NCI-H1436 (cell line): ENCODE data around the gene MXD3.
"Not testable (repeated sequence)": the region's sequence is repeated elsewhere in the genome, so short reads cannot be mapped to it uniquely, and the experiment has no call there.

Experiments
- DNase-seq: peaks from one replicate; lab custom pipeline; 2025; lab: John Stamatoyannopoulos, UW

The MXD3 gene

GRCh38 chr5:177265395-177265794 is 46.3 kb downstream of the MXD3 start:
- no peak for DNase-seq

DNA sequence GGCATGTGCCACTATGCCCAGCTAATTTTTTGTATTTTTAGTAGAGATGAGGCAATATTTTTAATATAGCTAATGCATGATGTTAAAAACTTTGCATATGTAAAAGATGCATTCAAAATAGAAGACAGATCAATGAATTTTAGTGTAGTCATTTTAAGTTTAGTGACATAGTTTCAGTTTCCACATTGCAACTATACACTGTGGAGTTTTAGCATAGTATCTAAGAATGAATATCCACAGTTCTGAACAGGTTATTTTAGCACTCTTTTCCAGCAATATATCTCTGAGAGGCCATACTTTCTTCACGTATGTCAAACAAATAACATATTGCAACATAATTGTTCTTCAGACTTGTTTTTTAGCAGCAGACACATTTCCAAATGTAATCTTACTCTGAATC is 47.5 kb downstream of the MXD3 start:
- DNase-seq: no peak

GRCh38 chr5:177261510-177261909 is 50.2 kb downstream of the MXD3 start:
- DNase-seq: no peak

- DNase-seq: no peak
Observed at GRCh38 chr5:177260961-177261360, 50.7 kb downstream of the MXD3 start.

- DNase-seq: not testable (repeated sequence)
Observed at GRCh38 chr5:177258711-177259110, 53.0 kb downstream of the MXD3 start.
